GM19099 (cell line): Measurements from ENCODE around the gene RIC3.

Source experiments
- POLR2A ChIP-seq: IDR thresholded peaks from 3 replicates; pipeline ENCODE4 v1.6.1; 2011; ENCODE audit warnings: low read depth; ENCODE audit not compliant: insufficient read length; ENCODE audit errors: extremely low read depth

The RIC3 gene

DNA sequence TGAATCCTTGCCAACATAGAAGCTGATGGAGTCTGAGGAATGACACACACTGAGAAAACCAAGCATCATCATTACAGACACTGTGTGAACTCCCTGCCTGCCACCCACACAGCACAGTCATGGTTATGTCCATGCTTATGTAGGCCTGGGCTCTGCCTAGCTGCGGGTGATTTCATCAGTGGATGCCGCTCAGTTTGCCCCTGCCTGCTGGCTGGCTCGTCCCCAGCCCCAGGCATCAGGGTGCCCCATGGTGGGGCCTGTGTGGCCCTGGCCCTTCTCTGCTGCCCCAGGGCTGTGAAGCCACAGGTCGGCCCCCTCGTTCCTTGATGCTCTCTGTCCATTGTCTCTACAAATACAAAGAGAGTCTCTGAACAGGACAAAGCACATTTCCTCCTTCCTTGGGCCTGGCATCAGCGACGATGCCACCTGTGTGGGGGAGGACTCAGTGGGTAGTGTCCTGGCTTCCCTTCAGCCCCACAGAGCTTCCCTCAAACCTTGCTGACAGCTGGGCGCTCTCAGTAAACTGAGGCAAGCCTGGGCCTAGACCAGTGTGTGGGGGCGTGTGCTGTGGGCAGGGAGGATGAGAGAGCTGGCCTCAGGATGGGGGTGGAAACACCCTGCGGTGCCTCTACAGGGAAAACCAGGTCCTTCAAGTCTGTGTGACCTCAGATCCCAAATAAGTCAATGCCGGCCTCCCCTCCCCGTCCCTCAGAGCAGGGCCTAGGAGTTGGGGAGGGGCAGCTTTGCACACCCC lies 107.8 kb downstream of the RIC3 start:
- no peak for TF ChIP-seq POLR2A

DNA sequence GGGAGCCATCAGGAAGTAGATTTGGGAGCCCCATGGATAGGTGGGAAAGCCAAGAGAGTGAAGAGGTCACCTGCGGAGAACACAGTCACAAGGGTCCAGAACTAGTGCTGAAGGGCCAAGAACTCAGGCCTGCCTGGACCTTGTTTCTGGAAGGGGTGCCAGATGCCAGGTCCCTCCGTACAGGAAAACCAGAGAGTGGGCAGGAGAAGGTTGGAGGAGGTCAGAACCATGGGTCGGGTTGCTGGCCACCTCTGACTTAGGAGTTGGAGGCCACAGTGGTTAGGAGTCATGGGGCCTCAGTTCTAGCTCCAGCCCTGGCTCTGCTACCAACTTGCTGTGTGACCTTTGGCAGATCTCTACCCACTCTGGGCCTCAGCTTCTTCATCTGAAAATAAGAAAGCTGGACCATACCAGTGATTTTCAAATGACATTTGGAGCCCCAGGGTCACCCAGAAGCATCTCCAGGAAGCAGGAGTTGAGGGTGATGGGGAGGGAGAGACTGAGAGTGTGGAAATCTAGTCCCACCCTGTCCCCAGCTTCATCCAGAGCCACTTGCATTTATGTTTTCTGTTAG lies 108.6 kb downstream of the RIC3 start:
- TF ChIP-seq POLR2A: no peak

DNA sequence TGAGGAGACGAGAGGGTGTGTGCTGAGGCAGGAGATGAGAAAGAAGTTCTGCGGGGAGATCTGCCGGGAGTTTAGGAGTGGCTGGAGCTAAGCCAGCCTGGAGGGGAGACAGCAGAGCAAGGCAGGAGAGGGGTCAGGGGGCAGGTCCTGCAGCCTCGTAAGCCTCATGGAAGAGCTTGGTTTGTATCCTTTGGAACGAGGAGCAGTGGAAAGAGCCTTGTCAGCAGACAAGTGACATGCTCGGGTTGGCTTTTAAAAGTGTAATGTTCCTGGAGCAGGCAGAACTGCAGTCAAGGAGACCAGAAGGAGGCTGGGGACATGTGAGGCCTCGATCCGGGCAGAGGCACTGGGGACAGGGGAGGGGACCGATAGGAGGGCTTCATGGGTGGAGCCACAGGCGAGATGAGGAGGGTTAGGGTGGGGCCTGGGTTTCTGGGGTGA lies 109.2 kb downstream of the RIC3 start:
- no peak for TF ChIP-seq POLR2A

DNA sequence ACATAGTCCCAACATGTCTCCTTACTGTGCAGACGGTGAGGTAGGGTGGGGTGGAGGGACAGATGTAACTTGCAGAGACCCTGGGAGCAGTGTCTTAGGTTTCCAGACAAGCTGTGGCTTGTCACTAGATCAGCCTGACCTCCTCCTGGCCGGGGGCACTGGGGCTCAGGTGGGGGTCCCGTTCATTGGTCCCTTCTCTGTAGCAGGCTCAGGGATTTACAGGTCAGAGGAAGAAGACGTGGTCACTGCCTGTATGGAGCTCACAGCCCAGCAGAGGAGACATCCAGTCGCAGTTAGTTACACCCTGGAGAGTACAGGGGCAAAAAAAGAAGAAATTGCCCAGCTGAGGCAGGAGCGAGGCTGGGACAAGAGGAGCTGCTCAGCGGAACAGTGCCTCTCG lies 109.8 kb downstream of the RIC3 start:
- TF ChIP-seq POLR2A: no peak

DNA sequence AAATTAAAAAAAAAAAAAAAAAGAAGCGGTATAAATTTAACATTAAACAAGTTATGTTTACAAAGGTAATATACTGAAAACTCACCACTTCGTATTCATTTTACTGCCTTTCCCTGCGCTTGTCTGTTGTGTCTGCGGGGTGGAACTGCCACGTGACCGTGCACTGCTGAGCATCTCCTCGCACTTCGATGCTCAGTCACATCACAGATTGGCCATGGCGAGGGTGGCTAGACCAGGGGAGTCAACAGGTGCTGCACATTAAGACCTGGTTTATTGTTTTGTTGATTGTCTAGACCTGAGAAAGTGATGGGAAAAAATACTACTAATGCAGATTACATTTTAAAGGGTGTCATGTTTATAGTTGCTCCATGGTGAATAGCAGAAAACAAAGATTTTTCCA lies 110.6 kb downstream of the RIC3 start:
- no peak for TF ChIP-seq POLR2A

DNA sequence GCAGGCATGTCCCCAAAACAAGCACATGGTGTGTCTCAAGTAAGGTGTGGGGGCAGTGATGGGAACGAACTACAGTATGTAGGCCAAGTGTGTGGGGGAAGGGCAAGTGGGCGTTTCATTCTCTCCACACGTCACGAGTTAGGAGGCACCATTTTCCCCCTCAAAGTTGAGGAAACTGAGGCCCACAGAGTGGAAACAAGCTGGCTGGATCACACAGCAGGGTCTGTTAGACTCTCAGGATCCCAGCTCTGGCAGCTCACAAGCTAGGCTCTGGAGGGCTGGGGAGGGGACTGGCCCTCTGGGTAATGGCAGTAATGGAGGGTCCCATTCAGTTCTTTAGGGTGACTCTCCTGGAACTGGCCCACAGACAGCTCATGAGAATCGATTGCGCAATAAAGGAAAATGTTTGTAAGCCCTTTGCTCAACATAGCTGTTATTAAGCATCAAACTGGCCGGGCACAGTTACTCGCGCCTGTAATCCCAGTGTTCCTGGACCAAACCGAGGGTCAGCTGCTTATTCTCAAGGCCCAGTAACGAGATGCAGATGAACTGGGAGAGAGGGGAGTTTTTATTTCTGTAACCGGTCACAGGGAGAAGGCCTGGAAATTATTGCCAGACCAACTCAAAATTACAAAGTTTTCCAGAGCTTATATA lies 111.9 kb downstream of the RIC3 start:
- no peak for TF ChIP-seq POLR2A
